Memory B cell (primary cell): ENCODE data around the gene TSPAN17.

Experiments
- ATAC-seq: fragments of 150-1000 bp; cut with Tn5 transposase; 2 replicates; pipeline ENCODE4 v1.10.0; 2021; ENCODE audit warnings: low read depth, mild to moderate bottlenecking, moderate library complexity
- DNase-seq, 2 donors: peaks; one replicate each; pipeline ENCODE4 v3.0.0; 2022; ENCODE audit warnings: low spot score in 2 of 2
- H3K27ac Mint-ChIP-seq: one replicate; pipeline ENCODE4 v1.8.0; 2022; ENCODE audit warnings: mild to moderate bottlenecking, moderate library complexity, mixed read lengths
- H3K27me3 Mint-ChIP-seq: one replicate; pipeline ENCODE4 v1.8.0; 2022; ENCODE audit warnings: mixed read lengths
- H3K36me3 Mint-ChIP-seq: one replicate; pipeline ENCODE4 v1.8.0; 2022; ENCODE audit warnings: mild to moderate bottlenecking, mixed read lengths
- H3K4me1 Mint-ChIP-seq: one replicate; pipeline ENCODE4 v1.8.0; 2022; ENCODE audit warnings: mixed read lengths
- H3K4me3 Mint-ChIP-seq: one replicate; pipeline ENCODE4 v1.8.0; 2022; ENCODE audit warnings: mild to moderate bottlenecking, moderate library complexity, mixed read lengths
- H3K9me3 Mint-ChIP-seq: one replicate; pipeline ENCODE4 v1.8.0; 2022; ENCODE audit warnings: mixed read lengths

TSPAN17 gene

GRCh38 chr5:176682016-176682531 lies 34.8 kb downstream of the TSPAN17 start:
- peaks cover 6% of the 10 kb centered on the region for H3K4me1 Mint-ChIP-seq
- H3K4me3 Mint-ChIP-seq, result no peak overlapping the region
- peaks cover 6% of the 10 kb centered on the region for H3K9me3 Mint-ChIP-seq
- no peak for DNase-seq
- no peak for ATAC-seq
- no peak overlapping the region for H3K27ac Mint-ChIP-seq
- H3K36me3 Mint-ChIP-seq, result peaks cover 2% of the 10 kb centered on the region
- H3K27me3 Mint-ChIP-seq, result peaks cover 24% of the 10 kb centered on the region

- peaks cover 18% of the 10 kb centered on the region for H3K27me3 Mint-ChIP-seq
- ATAC-seq, result no peak
These were observed 37.7 kb downstream of the TSPAN17 start for GRCh38 chr5:176685010-176685409.

GRCh38 chr5:176687247-176687646 lies 40.0 kb downstream of the TSPAN17 start:
- ATAC-seq, result no peak
- peaks cover 24% of the 10 kb centered on the region for H3K27me3 Mint-ChIP-seq
- DNase-seq, result no peak
- H3K36me3 Mint-ChIP-seq, result peaks cover 4% of the 10 kb centered on the region
- H3K4me1 Mint-ChIP-seq, result peaks cover under 1% of the 10 kb centered on the region
- H3K27ac Mint-ChIP-seq, result no peak overlapping the region
- H3K9me3 Mint-ChIP-seq, result peaks cover 6% of the 10 kb centered on the region
- no peak overlapping the region for H3K4me3 Mint-ChIP-seq

More at GRCh38 chr5:176685010-176685409, 37.7 kb downstream of the TSPAN17 start:
- Mint-ChIP-seq H3K4me1 (no peaks in the 10 kb centered on the region), H3K36me3 (peaks cover 4% of the 10 kb centered on the region), H3K4me3 (no peak overlapping the region), H3K27ac (no peak overlapping the region), H3K9me3 (peaks cover 6% of the 10 kb centered on the region)
- no peak for DNase-seq

- Mint-ChIP-seq H3K9me3 (peaks cover 6% of the 10 kb centered on the region), H3K4me1 (peaks cover 2% of the 10 kb centered on the region), H3K36me3 (peaks cover 4% of the 10 kb centered on the region), H3K4me3 (no peak overlapping the region), H3K27me3 (peaks cover 24% of the 10 kb centered on the region), H3K27ac (no peak overlapping the region)
- ATAC-seq, result no peak
- no peak for DNase-seq
These were observed 40.6 kb downstream of the TSPAN17 start for GRCh38 chr5:176687881-176688280.

- Mint-ChIP-seq H3K27me3 (peaks cover 24% of the 10 kb centered on the region), H3K4me3 (no peak overlapping the region), H3K36me3 (peaks cover 2% of the 10 kb centered on the region), H3K4me1 (peaks cover 2% of the 10 kb centered on the region), H3K9me3 (no peaks in the 10 kb centered on the region), H3K27ac (no peak overlapping the region)
- ATAC-seq (no peak), DNase-seq (no peak)
These were observed 43.6 kb downstream of the TSPAN17 start for GRCh38 chr5:176690911-176691310.

GRCh38 chr5:176691524-176691923 lies 44.2 kb downstream of the TSPAN17 start:
- no peak for DNase-seq
- H3K4me1 Mint-ChIP-seq, result peaks cover 2% of the 10 kb centered on the region
- peaks cover 2% of the 10 kb centered on the region for H3K36me3 Mint-ChIP-seq
- no peak for ATAC-seq
- H3K9me3 Mint-ChIP-seq, result no peaks in the 10 kb centered on the region
- no peak overlapping the region for H3K27ac Mint-ChIP-seq
- no peak overlapping the region for H3K4me3 Mint-ChIP-seq
- H3K27me3 Mint-ChIP-seq, result peaks cover 24% of the 10 kb centered on the region

GRCh38 chr5:176692326-176692725 lies 45.0 kb downstream of the TSPAN17 start:
- Mint-ChIP-seq H3K27me3 (peaks cover 31% of the 10 kb centered on the region), H3K4me1 (peaks cover 4% of the 10 kb centered on the region), H3K9me3 (no peaks in the 10 kb centered on the region), H3K36me3 (peaks cover 2% of the 10 kb centered on the region), H3K27ac (no peak overlapping the region), H3K4me3 (no peak overlapping the region)
- DNase-seq (no peak), ATAC-seq (no peak)

- Mint-ChIP-seq H3K9me3 (no peaks in the 10 kb centered on the region), H3K27ac (no peak overlapping the region), H3K27me3 (peaks cover 35% of the 10 kb centered on the region), H3K4me1 (peaks cover 4% of the 10 kb centered on the region), H3K4me3 (no peak overlapping the region), H3K36me3 (peaks cover 2% of the 10 kb centered on the region)
- no peak for DNase-seq
- ATAC-seq, result no peak
These were observed 45.7 kb downstream of the TSPAN17 start for GRCh38 chr5:176692839-176693476.

GRCh38 chr5:176693477-176693851 lies 46.2 kb downstream of the TSPAN17 start:
- ATAC-seq (no peak), DNase-seq (no peak)
- peaks cover 39% of the 10 kb centered on the region for H3K27me3 Mint-ChIP-seq
- no peak overlapping the region for H3K27ac Mint-ChIP-seq
- peaks cover 2% of the 10 kb centered on the region for H3K36me3 Mint-ChIP-seq
- no peaks in the 10 kb centered on the region for H3K9me3 Mint-ChIP-seq
- H3K4me1 Mint-ChIP-seq, result peaks cover 4% of the 10 kb centered on the region
- no peak overlapping the region for H3K4me3 Mint-ChIP-seq

GRCh38 chr5:176694146-176694545 lies 46.9 kb downstream of the TSPAN17 start:
- H3K27me3 Mint-ChIP-seq, result peaks cover 39% of the 10 kb centered on the region
- H3K36me3 Mint-ChIP-seq, result peaks cover 2% of the 10 kb centered on the region
- DNase-seq (no peak), ATAC-seq (no peak)
- H3K4me3 Mint-ChIP-seq, result no peak overlapping the region
- H3K4me1 Mint-ChIP-seq, result peaks cover 4% of the 10 kb centered on the region
- no peaks in the 10 kb centered on the region for H3K9me3 Mint-ChIP-seq
- H3K27ac Mint-ChIP-seq, result no peak overlapping the region

- H3K36me3 Mint-ChIP-seq, result peaks cover 2% of the 10 kb centered on the region
- DNase-seq (no peak), ATAC-seq (no peak)
- H3K4me3 Mint-ChIP-seq, result no peak overlapping the region
- H3K27me3 Mint-ChIP-seq, result peaks cover 36% of the 10 kb centered on the region
- no peak overlapping the region for H3K27ac Mint-ChIP-seq
- peaks cover 4% of the 10 kb centered on the region for H3K4me1 Mint-ChIP-seq
- no peaks in the 10 kb centered on the region for H3K9me3 Mint-ChIP-seq
These were observed 47.3 kb downstream of the TSPAN17 start for GRCh38 chr5:176694631-176695030.

- Mint-ChIP-seq H3K36me3 (no peaks in the 10 kb centered on the region), H3K27ac (no peak overlapping the region), H3K4me3 (no peak overlapping the region), H3K4me1 (peaks cover 4% of the 10 kb centered on the region), H3K9me3 (no peaks in the 10 kb centered on the region), H3K27me3 (peaks cover 33% of the 10 kb centered on the region)
- DNase-seq (no peak), ATAC-seq (no peak)
These were observed 47.8 kb downstream of the TSPAN17 start for GRCh38 chr5:176695073-176695472.

- no peak overlapping the region for H3K4me3 Mint-ChIP-seq
- DNase-seq (no peak), ATAC-seq (no peak)
- peaks cover 2% of the 10 kb centered on the region for H3K4me1 Mint-ChIP-seq
- H3K27ac Mint-ChIP-seq, result no peak overlapping the region
- H3K27me3 Mint-ChIP-seq, result peaks cover 29% of the 10 kb centered on the region
- H3K36me3 Mint-ChIP-seq, result no peaks in the 10 kb centered on the region
- H3K9me3 Mint-ChIP-seq, result no peaks in the 10 kb centered on the region
These were observed 50.1 kb downstream of the TSPAN17 start for GRCh38 chr5:176697267-176697933.

GRCh38 chr5:176697934-176698538 lies 50.8 kb downstream of the TSPAN17 start:
- ATAC-seq (no peak), DNase-seq (no peak)
- Mint-ChIP-seq H3K9me3 (no peaks in the 10 kb centered on the region), H3K4me1 (peaks cover 2% of the 10 kb centered on the region), H3K27me3 (peaks cover 27% of the 10 kb centered on the region), H3K27ac (no peak overlapping the region), H3K36me3 (no peaks in the 10 kb centered on the region), H3K4me3 (no peak overlapping the region)
